MG63 (cell line): ENCODE results near the gene BSPRY. TPM values are rescaled to one million over a fixed set of nuclear protein-coding genes. Genes with fewer than 3 reads are reported as not detected.
"Not testable (repeated sequence)": the region's sequence is repeated elsewhere in the genome, so short reads cannot be mapped to it uniquely, and the experiment has no call there.

Experiments used
- DNase-seq: peaks from one replicate; pipeline ENCODE4 v3.0.0-alpha.2; 2020
- H3K27me3 ChIP-seq: fragments of 250-450 bp; sonication (Bioruptor Pico); 2 replicates; pipeline ENCODE4 v1.5.1; 2020; ENCODE audit warnings: mild to moderate bottlenecking, moderate library complexity
- H3K36me3 ChIP-seq: fragments of 250-450 bp; sonication (Bioruptor Pico); 2 replicates; pipeline ENCODE4 v1.5.1; 2020; ENCODE audit warnings: mild to moderate bottlenecking, moderate library complexity
- H3K4me3 ChIP-seq: fragments of 250-450 bp; sonication (Bioruptor Pico); 2 replicates; pipeline ENCODE4 v1.5.1; 2020; ENCODE audit warnings: mild to moderate bottlenecking, moderate library complexity
- H3K9me3 ChIP-seq: fragments of 250-450 bp; sonication (Bioruptor Pico); 2 replicates; pipeline ENCODE4 v1.5.1; 2020; ENCODE audit warnings: mild to moderate bottlenecking, moderate library complexity
- total RNA-seq: library from RNA; depleted of rRNA; stranded (reverse); fragments of >200 nt; shearing (Covaris generic); gene quantifications from 2 replicates; pipeline ENCODE4 v1.2.3, GENCODE V29; 2014; ENCODE audit warnings: low replicate concordance

Gene BSPRY
- total RNA-seq, 1 experiment from 2014 or later: not detected

DNA sequence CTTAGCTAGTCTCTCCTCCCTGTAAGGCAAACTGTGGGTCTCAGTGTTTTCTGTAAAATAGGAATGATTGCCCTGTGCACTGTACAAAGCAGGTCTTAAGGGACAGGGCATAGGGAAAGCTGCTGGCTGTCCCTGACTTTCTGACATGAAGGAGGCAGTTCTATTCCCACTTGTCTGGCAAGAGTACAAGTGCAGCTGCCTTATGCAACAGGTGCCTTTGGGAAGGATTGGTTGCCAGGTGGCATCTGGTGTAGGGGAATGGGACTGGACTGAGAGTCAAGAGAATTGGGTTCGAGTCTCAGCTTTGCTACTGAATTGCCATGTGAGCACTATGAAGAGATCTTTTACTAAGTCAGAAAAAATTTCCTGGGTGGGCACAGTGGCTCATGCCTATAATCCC, 10.0 kb downstream of the BSPRY start:
- H3K36me3 ChIP-seq: no peaks in the 10 kb centered on the region
- no peak for DNase-seq
- H3K27me3 ChIP-seq: no peaks in the 10 kb centered on the region; the same call in 1 of the 2 replicates
- H3K4me3 ChIP-seq: no peak overlapping the region
- no peaks in the 10 kb centered on the region for H3K9me3 ChIP-seq

DNA sequence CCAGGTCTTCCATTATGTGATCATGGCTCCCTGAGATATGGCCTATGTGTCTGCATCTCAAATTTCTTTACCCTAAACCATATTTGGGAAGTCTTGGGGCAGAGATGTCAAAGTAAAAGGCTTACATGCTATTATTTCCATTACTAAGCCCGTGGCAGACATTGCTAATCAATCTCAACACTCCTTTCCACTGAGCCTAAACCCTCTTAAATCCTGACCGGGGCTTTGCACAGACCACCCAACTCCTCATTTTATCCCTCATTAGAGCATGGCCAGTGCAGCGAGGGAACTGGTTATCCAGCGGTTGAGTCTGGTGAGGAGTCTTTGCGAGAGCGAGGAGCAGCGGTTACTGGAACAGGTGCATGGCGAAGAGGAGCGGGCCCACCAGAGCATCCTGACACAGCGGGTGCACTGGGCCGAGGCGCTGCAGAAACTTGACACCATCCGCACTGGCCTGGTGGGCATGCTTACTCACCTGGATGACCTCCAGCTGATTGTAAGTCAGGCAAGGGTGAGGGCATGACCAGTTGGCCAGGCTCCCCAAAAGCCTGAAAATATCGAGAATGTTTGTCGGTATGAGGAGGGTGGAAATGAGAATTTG, 11.0 kb downstream of the BSPRY start:
- Histone ChIP-seq H3K27me3 (no peaks in the 10 kb centered on the region; the same call in 1 of the 2 replicates), H3K36me3 (no peaks in the 10 kb centered on the region), H3K4me3 (no peak overlapping the region), H3K9me3 (no peaks in the 10 kb centered on the region)
- DNase-seq: no peak

DNA sequence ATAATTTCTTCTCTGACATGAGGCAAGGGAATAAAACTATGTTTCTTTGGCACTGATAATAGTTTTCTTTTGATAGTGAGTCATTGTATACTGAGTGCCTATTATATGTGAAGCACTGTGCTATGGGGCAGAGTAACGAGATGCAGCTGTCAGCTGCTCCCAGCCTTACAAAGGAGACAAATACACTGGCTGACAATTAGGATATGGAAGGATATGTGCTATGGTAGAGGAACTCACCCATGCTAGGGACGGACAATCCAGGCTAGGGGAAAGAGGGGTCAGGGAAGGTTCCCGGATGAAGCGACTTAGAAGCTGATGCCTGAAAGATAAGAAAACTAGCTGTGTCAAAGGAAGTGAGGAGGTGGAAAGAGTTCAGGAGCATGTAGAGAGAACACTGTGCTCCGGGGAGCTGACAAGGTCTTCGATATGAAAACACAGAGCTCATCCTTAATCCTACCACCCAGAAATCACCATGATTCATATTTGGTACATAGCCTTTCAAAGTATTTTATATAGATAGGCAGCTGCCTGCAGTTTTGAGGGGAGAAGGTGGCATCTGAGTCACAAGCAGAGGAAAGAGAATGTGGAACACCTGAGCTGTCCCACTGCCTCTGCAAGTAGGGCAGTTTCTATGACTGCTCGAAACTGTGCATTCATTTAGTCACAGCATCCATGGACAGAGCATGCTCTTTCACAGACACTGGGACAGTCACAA, 12.1 kb downstream of the BSPRY start:
- Histone ChIP-seq H3K27me3 (no peaks in the 10 kb centered on the region; the same call in 1 of the 2 replicates), H3K4me3 (no peak overlapping the region), H3K9me3 (no peaks in the 10 kb centered on the region), H3K36me3 (no peaks in the 10 kb centered on the region)
- DNase-seq: peak; percentile 12

DNA sequence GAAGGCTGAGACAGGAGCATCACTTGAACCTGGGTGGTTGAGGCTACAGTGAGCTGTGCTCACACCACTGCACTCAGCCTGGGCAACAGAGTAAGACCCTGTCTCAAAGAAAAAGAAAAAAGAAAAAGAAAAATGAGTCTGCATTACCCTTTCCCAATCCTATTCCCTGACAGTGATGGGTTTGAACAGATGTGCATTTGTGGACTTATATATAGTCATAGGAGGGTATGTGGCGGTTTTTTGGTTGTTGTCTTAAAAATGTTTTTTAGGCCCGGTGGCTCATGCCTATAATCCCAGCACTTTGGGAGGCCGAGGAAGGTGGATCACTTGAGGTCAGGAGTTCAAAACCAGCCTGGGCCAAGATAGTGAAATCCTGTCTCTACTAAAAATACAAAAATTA, 14.0 kb downstream of the BSPRY start:
- Histone ChIP-seq H3K36me3 (no peaks in the 10 kb centered on the region), H3K27me3 (no peaks in the 10 kb centered on the region), H3K4me3 (no peak overlapping the region), H3K9me3 (no peaks in the 10 kb centered on the region)
- DNase-seq: no peak

GRCh38 chr9:113364951-113365350, 15.6 kb downstream of the BSPRY start:
- Histone ChIP-seq H3K27me3 (no peaks in the 10 kb centered on the region), H3K36me3 (no peaks in the 10 kb centered on the region), H3K4me3 (no peak overlapping the region), H3K9me3 (no peaks in the 10 kb centered on the region)
- no peak for DNase-seq

DNA sequence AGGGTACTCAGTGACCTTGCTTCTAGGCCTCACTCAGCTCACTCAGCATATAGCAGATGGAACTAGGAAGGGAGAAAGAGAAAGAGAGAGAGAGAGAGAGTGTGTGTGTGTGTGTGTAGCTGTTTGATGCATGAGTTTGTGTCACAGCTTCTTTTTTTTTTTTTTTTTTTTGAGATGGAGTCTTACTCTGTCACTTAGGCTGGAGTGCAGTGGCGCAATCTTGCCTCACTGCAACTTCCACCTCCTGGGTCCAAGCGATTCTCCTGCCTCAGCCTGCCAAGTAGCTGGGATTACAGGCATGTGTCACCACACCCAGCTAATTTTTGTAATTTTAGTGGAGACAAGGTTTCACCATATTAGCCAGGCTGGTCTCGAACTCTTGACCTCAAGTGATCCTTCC, 16.3 kb downstream of the BSPRY start:
- not testable (repeated sequence) for H3K9me3 ChIP-seq, DNase-seq, H3K36me3 ChIP-seq, H3K4me3 ChIP-seq, H3K27me3 ChIP-seq

GRCh38 chr9:113368348-113368981, 19.1 kb downstream of the BSPRY start:
- DNase-seq: no peak
- Histone ChIP-seq H3K27me3 (no peaks in the 10 kb centered on the region), H3K9me3 (no peaks in the 10 kb centered on the region), H3K36me3 (no peaks in the 10 kb centered on the region), H3K4me3 (no peak overlapping the region)

- H3K27me3 ChIP-seq: no peaks in the 10 kb centered on the region
- H3K36me3 ChIP-seq: no peaks in the 10 kb centered on the region
- DNase-seq: no peak
- H3K4me3 ChIP-seq: no peak overlapping the region
- H3K9me3 ChIP-seq: no peaks in the 10 kb centered on the region
Measured at GRCh38 chr9:113368982-113369854, 19.9 kb downstream of the BSPRY start.

- no peak for DNase-seq
- H3K27me3 ChIP-seq: no peaks in the 10 kb centered on the region
- H3K9me3 ChIP-seq: no peaks in the 10 kb centered on the region
- no peak overlapping the region for H3K4me3 ChIP-seq
- H3K36me3 ChIP-seq: 0 out of 2 replicates have a peak, but pooled peaks cover 2% of the 10 kb centered on the region
Measured at GRCh38 chr9:113369855-113370140, 20.5 kb downstream of the BSPRY start.

GRCh38 chr9:113370806-113371325, 21.5 kb downstream of the BSPRY start:
- DNase-seq: no peak
- no peaks in the 10 kb centered on the region for H3K27me3 ChIP-seq
- no peaks in the 10 kb centered on the region for H3K9me3 ChIP-seq
- H3K36me3 ChIP-seq: peaks cover 5% of the 10 kb centered on the region; the same call in 1 of the 2 replicates
- no peak overlapping the region for H3K4me3 ChIP-seq

DNA sequence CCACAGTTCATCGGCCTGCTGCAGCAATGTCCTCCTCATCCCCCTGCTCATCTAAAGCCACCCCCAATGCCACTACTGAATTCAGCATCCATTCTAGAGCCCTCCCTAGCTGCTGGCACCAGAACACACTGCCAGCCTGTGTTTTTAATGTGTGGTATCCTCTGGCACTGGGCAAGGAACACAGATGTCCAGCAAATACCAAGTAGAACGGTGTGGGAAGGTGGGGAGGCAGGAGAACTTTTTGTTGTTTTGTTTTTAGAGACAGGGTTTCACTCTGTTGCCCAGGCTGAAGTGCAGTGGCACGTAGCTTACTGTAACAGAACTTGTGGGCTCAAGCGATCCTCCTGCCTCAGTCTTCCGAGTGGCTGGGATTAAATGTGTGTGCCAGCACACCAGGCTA, 22.7 kb downstream of the BSPRY start:
- no peak for DNase-seq
- Histone ChIP-seq H3K27me3 (no peaks in the 10 kb centered on the region), H3K9me3 (no peaks in the 10 kb centered on the region), H3K4me3 (no peak overlapping the region), H3K36me3 (peaks cover 5% of the 10 kb centered on the region; the same call in 1 of the 2 replicates)

GRCh38 chr9:113373256-113373655, 23.9 kb downstream of the BSPRY start:
- peaks cover 5% of the 10 kb centered on the region; the same call in 1 of the 2 replicates for H3K36me3 ChIP-seq
- H3K9me3 ChIP-seq: no peaks in the 10 kb centered on the region
- DNase-seq: no peak

GRCh38 chr9:113373676-113374392, 24.5 kb downstream of the BSPRY start:
- Histone ChIP-seq H3K27me3 (no peaks in the 10 kb centered on the region), H3K36me3 (peaks cover 5% of the 10 kb centered on the region; the same call in 1 of the 2 replicates), H3K9me3 (no peaks in the 10 kb centered on the region), H3K4me3 (no peak overlapping the region)
- DNase-seq: no peak

More at GRCh38 chr9:113373256-113373655, 23.9 kb downstream of the BSPRY start:
- no peaks in the 10 kb centered on the region for H3K27me3 ChIP-seq
- H3K4me3 ChIP-seq: no peak overlapping the region

DNA sequence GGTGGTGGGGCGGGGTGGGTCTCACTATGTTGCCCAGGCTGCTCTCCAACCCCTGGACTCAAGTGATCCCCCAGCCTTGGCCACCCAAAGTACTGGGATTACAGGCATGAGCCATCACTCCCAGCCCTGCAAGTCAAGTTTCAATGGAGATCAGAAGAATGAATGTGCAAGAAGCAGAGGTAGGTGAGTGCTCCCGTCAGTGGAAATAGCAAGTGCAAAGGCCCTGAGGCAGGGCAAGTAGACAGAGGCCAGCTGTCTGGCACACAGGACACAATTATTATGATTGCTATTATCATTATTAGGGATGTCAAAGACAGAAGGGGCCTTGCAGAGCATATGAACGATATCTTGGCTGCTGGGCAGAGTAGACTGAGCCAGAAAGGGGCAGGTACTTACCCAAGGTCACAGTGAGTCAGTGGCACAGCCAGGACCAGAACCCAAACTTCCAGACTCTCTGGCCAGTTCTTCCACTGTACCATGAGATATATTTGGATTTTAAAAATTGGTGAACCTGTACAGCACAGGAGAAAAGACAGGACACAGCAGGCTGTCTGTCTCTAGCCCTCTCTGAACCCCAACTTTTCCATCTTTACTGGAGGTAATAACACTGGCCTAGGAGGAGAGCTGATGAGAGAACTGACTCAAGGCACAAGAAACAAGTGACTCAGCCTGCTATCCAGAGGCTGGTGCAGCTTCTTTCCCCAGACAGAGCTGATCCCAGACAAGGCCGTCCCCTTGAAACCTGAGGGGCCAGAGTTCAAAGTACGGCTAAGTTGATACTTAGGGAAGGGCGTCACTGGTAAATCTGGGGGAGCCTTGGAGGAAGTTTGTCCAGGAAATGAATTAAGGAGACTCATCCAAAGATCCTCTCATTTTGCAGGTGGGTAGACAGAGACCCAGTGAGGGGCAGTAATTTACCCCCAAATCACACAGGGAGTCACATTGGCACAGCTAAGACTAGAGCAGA, 26.0 kb downstream of the BSPRY start:
- Histone ChIP-seq H3K27me3 (no peaks in the 10 kb centered on the region), H3K36me3 (peaks cover 5% of the 10 kb centered on the region; the same call in 1 of the 2 replicates), H3K4me3 (no peak overlapping the region), H3K9me3 (no peaks in the 10 kb centered on the region)
- no peak for DNase-seq
